Activated T-cell treated with anti-CD3 and anti-CD28 coated beads for 1 hour (primary cell): ENCODE data around the gene RNF11.

ENCODE experiments used
- DNase-seq: peaks from one replicate; pipeline ENCODE4 v3.0.0-alpha.2; 2020; ENCODE audit warnings: low read depth

Gene RNF11

GRCh38 chr1:51297401-51298321, 61.6 kb downstream of the RNF11 start:
- DNase-seq = no peak

- DNase-seq = no peak
Measured at GRCh38 chr1:51298322-51298705, 62.2 kb downstream of the RNF11 start.

GRCh38 chr1:51299185-51299885, 63.3 kb downstream of the RNF11 start:
- DNase-seq = no peak

GRCh38 chr1:51299981-51300670, 64.1 kb downstream of the RNF11 start:
- DNase-seq = no peak

- no peak for DNase-seq
Measured at GRCh38 chr1:51301152-51301843, 65.2 kb downstream of the RNF11 start.

GRCh38 chr1:51301844-51302162, 65.7 kb downstream of the RNF11 start:
- no peak for DNase-seq

GRCh38 chr1:51302270-51302669, 66.2 kb downstream of the RNF11 start:
- no peak for DNase-seq

- DNase-seq = no peak
Measured at GRCh38 chr1:51302746-51303145, 66.7 kb downstream of the RNF11 start.

GRCh38 chr1:51303315-51303714, 67.2 kb downstream of the RNF11 start:
- DNase-seq = no peak

- DNase-seq = no peak
Measured at GRCh38 chr1:51303751-51304251, 67.7 kb downstream of the RNF11 start.

GRCh38 chr1:51304360-51304759, 68.3 kb downstream of the RNF11 start:
- no peak for DNase-seq

- no peak for DNase-seq
Measured at GRCh38 chr1:51305371-51305823, 69.3 kb downstream of the RNF11 start.

- no peak for DNase-seq
Measured at GRCh38 chr1:51306950-51307349, 70.9 kb downstream of the RNF11 start.

- no peak for DNase-seq
Measured at GRCh38 chr1:51308636-51309035, 72.6 kb downstream of the RNF11 start.

GRCh38 chr1:51309291-51309690, 73.2 kb downstream of the RNF11 start:
- DNase-seq = no peak

GRCh38 chr1:51310871-51311613, 75.0 kb downstream of the RNF11 start:
- DNase-seq = no peak

- DNase-seq = no peak
Measured at GRCh38 chr1:51311826-51312225, 75.8 kb downstream of the RNF11 start.

GRCh38 chr1:51312718-51313117, 76.6 kb downstream of the RNF11 start:
- DNase-seq = no peak

GRCh38 chr1:51313268-51313852, 77.3 kb downstream of the RNF11 start:
- no peak for DNase-seq

GRCh38 chr1:51313961-51314777, 78.1 kb downstream of the RNF11 start:
- DNase-seq = no peak
